HG03432 (cell line): Measurements from ENCODE around the gene RETREG3.
"Not testable (repeated sequence)": the region's sequence is repeated elsewhere in the genome, so short reads cannot be mapped to it uniquely, and the experiment has no call there.

Source experiments
- ATAC-seq: cut with Tn5 transposase; IDR thresholded peaks from one replicate; pipeline ENCODE4 v1.9.1; 2021; ENCODE audit warnings: mild to moderate bottlenecking, moderate library complexity; ENCODE audit not compliant: unreplicated experiment

The RETREG3 gene, protein sequence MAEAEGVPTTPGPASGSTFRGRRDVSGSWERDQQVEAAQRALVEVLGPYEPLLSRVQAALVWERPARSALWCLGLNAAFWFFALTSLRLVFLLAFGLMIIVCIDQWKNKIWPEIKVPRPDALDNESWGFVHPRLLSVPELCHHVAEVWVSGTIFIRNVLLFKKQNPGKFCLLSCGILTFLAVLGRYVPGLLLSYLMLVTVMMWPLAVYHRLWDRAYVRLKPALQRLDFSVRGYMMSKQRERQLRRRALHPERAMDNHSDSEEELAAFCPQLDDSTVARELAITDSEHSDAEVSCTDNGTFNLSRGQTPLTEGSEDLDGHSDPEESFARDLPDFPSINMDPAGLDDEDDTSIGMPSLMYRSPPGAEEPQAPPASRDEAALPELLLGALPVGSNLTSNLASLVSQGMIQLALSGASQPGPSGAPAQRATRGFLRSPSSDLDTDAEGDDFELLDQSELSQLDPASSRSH

DNA sequence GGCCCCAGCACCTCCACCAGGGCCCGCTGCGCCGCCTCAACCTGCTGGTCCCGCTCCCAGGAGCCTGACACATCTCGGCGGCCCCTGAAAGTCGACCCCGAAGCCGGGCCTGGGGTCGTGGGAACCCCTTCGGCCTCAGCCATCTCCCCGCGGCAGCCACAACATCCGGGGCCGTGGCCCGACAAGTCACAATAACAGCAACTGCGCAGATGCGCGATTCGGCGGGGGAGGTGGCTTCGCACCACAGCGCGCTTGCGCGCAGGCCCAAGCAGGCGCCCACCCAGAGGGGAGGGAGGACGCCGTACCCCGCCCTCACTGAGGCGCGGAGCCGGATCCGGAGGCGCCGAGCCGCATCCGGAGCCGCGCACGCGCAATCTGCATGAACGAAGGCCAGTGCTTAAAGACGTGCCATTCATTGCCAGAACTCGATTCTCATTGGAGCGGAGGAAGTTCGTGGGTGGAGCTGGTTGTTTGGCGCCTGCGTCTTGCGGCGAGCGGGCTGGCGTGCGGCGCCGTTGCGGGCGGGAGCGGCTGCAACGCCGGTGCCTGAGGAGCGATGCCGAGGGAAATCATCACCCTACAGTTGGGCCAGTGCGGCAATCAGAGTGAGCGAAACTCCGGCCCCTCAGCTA lies at the start of gene RETREG3, which contains the start of gene TUBG1:
Gene RETREG3 (minus strand): TSS at position 193 of the 632 bp plus-strand sequence. CDS start 50 bp downstream, at position 143.
Gene TUBG1 (plus strand): TSS at position 502 of the 632 bp plus-strand sequence. CDS start 55 bp downstream, at position 557.
- peak; percentile 86 for ATAC-seq

DNA sequence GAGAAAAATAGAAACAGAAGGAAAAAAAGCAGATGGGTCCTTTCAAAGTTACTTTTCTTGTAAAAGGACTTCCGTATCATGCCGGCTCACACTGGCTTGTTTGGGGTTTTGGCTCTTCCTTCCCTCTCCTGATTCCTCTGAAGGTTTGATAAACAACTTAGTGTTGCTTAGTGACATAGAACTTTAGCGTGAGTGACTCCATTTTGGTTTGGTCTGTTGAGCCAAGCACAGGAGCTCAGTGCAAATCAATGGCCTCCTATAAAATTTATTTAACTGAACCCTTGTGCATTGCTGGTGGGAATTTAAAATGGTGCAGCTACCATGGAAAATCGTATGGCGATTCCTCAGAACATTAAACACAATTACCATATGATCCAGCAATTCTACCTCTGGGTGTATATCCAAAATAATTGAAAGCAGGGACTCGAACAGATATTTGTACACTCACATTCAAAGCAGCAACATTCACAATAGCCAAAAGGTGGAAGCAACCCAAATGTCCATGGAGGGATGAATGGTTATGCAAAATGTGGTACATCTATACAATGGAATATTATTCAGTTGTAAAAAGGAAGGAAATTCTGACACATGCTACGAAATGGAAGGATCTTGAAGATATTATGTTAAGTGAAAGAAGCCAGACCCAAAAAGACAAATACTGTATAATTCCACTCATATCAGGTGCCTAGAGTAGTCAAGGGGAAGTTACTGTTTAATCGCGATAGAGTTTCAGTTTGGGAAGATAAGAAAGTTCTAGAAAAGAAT lies 48.8 kb upstream of the RETREG3 start:
- ATAC-seq: no peak

DNA sequence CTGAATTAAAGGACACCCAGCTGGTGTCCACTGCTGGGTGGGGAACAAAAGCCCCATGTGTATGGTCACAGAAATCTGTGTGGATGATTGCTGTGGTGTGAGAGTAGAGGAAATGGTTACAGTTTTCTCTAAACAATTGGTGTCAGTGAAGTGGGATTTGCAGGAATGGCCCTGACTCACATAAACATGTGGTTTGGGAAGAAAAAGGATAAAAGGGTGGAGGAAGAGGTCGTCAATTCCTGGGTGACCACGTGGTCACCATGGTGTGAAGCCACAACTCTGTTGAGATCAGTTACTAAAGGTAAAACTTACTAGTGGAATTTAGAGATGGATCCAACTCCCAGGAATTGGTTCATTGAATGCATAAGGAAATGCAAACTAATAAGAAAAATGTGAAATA lies 46.4 kb upstream of the RETREG3 start:
- ATAC-seq: no peak

DNA sequence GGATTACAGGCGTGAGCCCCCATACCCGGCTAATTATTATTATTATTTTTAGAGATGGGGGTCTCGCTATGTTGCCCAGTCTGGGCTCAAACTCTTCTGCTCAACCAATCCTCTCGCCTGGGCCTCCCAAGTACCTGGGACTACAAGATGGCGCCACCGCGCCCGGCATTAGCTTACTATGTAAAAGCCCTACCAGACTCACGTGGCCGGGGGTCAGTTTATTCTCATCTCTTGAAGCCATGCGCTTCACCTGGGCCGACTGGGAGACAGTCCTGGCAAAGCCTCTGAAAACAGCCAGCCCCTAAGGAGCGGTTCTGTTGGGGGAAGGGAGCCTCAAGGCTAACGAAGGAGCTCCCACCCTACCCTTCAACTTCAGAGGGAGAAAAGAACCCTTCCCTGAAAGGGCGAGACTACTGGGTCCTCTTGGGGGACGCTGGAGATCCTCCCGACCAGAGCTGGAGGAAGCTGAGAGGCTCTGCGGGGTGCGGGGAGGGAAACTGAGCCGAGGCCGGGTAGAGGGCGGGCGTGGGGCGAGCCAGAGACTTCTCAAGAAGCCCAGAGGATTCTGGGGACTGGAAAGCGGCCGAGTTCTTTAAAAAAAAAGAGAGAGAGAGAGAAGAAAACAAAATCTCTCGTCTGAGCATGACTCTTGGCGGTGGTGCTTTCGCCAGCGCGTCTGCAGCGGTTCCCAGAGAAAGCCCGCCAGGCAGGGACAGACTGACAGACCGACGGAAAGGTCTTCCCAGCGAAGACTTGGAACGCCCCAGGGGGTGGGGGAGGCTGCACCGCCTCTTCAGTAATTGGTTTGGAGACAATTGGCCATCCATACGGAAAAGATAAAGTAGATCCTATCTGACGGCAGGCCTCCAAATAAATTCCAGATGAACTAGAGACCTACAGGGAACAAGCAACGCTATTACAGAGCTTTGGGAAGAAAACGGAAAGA lies 44.3 kb upstream of the RETREG3 start:
- no peak for ATAC-seq

DNA sequence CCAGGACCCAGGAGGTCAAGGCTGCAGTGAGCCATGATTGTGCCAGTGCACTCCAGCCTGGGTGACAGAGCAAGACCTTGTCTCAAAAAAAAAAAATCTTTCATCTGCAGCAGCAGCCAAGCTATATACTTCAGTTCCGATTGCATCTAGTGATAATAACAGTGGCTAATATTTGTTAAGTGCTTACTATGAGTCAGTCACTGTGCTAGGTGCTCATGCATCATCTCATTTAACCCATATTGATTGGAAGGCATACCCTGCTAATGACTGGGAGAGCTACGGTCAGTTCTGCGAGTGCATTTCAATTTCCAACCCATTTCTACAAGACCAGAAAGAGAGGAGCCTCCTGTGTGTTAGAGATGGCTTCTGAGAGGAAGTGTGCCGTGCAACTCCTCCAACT lies 42.2 kb upstream of the RETREG3 start:
- no peak for ATAC-seq

DNA sequence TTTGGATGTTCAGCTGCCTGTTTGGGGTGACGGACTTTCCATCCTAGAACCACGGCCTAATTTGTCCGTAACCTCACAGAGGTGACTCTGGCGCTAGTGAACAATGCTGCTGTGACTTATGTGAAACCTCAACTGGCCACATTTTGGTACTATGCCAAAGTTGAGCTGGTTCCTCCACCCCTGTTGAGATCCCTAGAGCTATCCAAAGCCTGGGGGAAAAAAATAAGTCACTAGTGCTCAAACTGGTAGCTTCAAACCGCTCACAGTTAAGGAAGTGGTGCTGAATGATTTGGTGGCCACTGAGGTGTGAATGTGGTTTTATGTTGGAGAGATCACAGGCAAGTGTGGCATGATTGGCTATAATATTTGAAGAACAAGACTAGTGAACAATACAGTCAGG lies 38.6 kb upstream of the RETREG3 start:
- no peak for ATAC-seq

DNA sequence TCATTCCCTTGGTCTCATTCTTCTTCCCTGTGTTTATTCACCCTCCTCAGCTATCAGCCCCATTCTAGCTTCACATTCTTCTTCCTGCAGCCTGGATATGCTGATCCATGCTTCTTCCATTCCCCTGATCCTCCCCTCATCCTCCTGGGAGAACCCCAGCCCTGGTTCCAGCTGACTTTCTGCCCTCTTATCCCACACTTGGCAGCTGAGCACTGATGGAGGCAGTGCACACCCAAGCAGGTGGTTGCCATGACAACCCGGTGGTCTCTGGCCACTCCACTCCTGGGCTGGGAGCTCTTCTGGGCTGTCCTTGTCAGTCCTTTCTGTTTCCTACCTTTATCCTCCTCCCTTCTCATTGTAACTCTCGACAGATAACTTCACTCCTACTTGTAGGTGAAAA lies 33.2 kb upstream of the RETREG3 start:
- ATAC-seq: no peak

DNA sequence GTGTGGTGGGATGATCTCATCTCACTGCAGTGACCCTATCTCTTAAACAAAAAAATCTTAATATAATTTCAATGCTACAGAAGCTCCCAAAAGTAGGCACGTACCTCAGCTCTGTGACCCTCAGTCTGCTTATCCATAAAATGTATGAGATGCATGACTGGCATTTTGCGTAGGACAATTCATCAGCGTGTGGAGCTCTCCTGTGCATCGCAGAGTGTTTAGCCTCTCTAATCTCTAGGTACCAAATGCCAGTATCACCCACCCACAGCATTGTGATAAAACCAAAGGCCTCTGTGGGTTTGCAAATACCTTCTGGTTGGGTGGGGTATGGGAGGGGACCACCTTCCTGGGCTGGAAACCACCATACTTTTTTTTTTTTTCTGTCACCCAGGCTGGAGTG lies 30.9 kb upstream of the RETREG3 start:
- ATAC-seq: no peak

DNA sequence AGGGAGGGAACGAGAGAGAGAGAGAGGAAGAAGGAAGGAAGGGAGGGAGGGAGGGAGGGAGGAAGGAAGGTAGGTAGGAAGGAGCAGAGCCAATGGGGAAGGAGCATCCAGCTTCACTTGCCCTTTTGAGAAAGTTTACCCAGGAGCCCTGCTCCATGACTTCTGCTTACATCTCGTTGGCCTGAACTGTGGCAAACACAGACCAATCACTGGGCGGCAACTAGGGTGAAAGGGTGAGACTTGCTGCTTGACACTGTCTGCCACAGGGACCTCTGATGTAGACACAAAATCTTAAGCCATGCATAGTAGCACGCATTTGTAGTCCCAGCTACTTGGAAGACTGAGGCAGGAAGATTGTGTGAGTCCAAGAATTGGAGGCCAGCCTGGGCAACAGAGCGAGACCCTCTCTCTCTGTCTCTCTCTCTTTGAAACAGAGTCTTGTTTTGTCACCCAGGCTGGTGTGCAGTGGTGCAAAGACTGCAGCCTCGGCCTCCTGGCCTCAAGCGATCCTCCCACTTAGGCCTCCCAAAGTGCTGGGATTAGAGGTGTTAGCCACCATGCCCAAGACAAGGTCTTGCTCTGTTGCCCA lies 30.4 kb upstream of the RETREG3 start:
- no peak for ATAC-seq

DNA sequence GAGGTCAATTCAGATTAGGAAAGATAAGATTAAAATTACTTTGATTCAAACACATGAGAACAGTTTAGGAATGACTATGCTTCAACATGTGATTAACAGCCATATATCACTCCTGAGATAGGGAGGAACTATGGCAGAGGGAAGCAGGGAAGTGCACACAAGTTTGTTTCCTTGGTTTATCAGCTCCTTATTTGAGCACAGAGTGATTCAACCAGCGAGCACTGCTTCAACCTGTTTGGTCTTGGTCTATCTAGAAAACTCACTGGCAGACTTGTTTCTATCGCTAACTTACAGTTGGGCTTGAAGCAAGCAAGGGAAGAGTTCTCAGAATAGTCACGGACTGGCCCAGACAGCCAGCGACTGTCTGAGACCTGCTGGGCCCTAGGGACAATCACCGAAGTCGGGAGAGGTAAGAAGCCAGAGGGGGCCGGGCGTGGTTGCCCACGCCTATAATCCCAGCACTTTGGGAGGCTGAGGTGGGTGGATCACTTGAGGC lies 23.8 kb upstream of the RETREG3 start:
- no peak for ATAC-seq

DNA sequence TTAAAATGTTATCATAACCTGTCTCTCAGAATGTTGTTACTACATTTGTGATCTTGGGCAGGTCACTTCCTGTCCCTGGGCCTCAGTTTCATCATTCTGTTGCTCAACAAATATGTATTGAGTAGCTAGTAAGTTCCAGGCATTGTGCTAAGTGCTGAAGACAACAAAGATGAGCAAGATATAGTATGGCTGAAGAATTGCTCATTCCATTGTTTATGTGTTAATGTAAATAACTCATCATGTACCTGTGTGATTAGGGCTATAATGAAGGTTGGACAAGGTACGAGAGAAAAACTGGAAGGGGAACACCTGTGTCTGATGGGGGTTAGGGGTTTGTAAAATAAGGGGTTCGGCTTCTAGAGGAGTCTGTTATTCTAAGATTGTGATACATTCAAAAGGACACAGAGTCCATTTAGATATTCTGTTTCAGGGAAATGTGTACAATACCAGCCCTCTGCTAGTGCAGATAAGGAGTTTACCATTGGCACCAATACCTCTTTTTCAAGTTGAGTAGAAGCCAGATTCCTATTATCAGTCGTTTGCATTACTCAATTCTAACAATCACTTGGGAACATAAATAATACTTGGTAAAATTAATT lies 20.3 kb upstream of the RETREG3 start:
- ATAC-seq: no peak

DNA sequence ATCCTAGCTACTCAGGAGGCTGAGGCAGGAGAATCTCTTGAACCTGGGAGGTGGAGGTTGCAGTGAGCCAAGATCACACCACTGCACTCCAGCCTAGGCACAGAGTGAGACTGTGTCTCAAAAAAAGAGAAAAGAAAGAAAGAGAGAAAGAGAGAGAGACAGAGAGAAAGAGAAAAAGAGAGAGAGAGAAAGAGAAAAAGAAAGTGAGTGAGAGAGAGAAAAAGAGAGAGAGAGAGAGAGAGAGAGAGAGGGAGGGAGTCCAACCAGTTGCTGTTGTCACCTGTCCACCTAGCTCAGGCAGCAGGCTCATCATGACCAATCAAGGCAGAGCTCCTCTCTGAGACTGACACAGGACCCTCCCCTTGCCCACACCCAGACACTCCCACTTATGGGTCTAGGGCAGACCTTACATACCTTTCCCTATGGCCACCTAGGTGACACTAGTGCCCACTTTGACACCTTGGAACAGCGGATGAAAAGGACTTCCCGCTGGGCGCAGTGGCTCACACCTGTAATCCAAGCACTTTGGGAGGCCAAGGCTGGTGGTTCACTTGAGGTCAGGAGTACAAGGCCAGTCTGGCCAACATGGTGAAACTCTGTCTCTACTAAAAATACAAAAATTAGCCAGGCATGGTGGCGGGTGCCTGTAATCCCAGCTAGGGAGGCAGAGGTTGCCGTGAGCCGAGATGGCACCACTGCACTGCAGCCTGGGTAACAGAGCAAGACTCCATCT lies 18.0 kb upstream of the RETREG3 start:
- not testable (repeated sequence) for ATAC-seq

DNA sequence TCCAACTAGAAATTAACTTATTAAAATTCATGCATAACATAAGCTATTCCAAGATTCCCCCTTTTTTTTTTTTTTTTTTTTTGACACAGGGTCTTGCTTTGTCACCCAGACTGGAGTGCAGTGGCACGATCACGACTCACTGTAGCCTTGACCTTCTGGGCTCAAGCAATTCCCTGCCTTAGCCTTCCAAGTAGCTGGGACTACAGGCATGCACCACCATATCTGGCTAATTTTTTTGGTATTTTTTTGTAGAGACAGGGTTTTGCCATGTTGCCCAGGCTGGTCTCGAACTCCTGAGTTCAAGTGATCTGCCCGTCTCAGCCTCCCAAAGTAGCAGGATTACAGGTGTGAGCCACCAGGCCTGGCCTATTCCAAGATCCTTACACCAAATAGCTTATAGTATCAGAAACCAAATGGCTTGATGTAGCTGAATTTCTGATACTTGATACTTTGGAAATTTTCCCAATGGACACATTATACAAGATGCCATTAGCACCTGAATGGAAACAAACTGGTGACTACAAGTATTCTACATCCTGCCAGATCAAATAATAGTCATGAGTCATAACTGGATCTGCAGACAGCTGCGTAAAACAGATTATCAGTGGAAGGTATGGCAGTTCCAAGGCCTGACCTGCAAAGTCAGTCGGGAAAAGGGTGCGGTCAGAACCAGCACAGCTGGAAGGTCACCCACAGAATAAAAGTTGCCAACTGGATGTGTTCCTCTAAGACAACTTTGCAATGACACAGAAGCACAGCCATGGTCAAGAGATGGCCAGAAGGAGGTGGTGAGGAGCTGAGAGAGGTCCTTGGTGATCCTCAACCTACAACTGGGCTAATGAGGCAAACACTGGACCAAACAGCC lies 14.8 kb upstream of the RETREG3 start:
- ATAC-seq: no peak

DNA sequence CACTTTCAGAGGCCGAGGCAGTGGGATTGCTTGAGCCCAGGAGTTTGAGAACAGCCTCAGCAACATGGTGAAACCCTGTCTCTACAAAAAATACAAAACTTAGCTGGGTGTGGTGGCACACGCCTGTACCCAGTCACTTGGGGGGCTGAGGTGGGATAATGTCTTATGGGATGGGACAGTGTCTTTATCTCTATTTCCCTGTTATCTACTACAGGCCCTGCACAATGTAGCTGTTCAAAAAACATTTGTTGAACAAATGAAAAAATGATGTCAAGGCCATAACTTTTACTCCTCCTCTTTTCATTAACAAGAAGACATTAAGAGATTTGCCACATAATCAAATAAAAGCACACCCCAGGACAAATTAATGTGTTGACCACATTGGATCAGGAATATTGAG lies 14.1 kb upstream of the RETREG3 start:
- no peak for ATAC-seq

DNA sequence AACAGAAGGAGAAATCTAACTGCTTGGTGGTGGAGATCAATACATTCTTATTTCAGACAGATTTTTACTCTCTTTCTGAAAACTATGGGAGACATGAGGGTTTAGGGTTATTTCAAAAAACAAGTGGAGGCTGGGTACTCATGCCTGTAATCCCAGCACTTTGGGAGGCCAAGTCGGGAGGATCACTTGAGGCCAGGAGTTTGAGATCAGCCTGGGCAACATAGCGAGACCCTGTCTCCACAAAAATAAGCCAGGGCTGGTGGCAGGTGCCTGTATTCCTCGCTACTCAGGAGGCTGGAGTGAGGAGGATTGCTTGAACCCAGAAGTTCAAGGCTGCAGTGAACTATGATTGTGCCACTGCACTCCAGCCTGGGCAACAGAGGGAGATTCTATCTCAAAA lies 12.8 kb upstream of the RETREG3 start:
- ATAC-seq: not testable (repeated sequence)

DNA sequence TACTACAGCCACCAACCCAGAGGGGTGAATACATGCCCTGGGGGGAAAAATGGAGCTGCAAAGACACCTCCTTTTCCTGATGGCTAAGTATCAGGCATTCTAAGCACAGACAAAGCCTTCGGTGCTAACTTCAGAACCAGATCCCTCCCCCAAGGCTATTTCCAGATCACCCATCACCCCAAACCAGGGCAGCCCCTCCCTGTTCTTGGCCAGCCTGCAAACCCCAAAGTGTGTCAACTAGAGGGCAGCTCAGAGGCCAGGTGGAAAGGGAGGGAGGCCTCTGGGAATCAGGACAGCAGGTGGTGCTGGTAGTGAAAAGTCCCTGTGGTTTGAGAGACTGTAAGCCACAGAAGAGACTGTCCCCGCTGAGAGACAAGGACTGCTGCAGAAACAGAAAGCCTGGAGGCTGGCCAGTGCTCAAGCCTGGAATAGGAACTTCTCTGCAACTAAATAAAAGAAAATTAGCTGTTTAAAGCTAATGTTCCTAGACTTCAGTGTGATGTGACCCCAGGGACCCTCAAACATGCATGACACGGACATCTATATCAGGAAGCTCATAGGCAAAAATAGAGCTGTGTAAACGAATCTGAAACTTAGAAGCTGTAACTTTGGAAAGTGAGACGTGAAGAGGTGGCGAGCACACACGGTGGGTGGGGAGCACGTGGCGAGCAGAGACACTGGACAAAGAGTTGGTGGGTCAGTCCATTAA lies 9.4 kb upstream of the RETREG3 start:
- peak; percentile 70 for ATAC-seq

DNA sequence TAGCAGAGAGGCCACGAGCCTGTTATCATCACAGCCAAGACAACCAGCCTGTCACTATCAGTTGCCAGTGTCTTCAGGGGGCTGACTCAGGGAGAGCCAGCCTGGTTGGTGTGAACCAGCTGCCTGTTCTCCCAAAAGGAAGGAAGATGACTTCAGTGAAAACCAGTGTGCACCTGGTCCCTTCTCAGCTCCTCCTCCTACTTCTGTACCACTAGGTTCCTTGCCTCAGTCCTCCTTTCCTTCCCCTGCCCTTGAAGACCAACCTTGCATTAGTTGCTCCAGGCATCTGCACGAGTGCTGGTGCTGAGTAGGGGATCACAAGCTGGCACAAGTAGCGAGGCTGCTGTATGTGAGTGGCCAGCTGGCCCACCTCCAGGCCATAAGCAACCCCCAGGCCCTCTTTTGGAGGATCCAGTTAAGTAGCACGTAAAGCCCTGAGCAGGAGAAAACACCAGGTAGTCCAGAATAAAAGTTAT lies 8.8 kb upstream of the RETREG3 start:
- ATAC-seq: no peak
